Activated naive CD8-positive, alpha-beta T cell (primary cell): ENCODE results near the gene SCAPER.

Experiments used
- H3K27ac Mint-ChIP-seq: one replicate; pipeline ENCODE4 v1.8.0; 2021; ENCODE audit warnings: mixed read lengths
- H3K27me3 Mint-ChIP-seq: one replicate; pipeline ENCODE4 v1.8.0; 2021; ENCODE audit warnings: mixed read lengths
- H3K36me3 Mint-ChIP-seq: one replicate; pipeline ENCODE4 v1.8.0; 2021; ENCODE audit warnings: mixed read lengths
- H3K4me1 Mint-ChIP-seq: one replicate; pipeline ENCODE4 v1.8.0; 2021; ENCODE audit warnings: low read depth, mixed read lengths
- H3K4me3 Mint-ChIP-seq: one replicate; pipeline ENCODE4 v1.8.0; 2021; ENCODE audit warnings: mild to moderate bottlenecking, mixed read lengths
- H3K9me3 Mint-ChIP-seq: one replicate; pipeline ENCODE4 v1.8.0; 2021; ENCODE audit warnings: low read depth, mixed read lengths

SCAPER gene

GRCh38 chr15:76354823-76355440 is 550.2 kb downstream of the SCAPER start:
- H3K27me3 Mint-ChIP-seq = no peaks in the 10 kb centered on the region
- no peak overlapping the region for H3K4me3 Mint-ChIP-seq
- H3K4me1 Mint-ChIP-seq = no peaks in the 10 kb centered on the region
- no peak overlapping the region for H3K27ac Mint-ChIP-seq
- no peaks in the 10 kb centered on the region for H3K9me3 Mint-ChIP-seq
- peaks cover 28% of the 10 kb centered on the region for H3K36me3 Mint-ChIP-seq

GRCh38 chr15:76353903-76354302 is 551.2 kb downstream of the SCAPER start:
- Mint-ChIP-seq H3K9me3 (no peaks in the 10 kb centered on the region), H3K27ac (no peak overlapping the region), H3K36me3 (peaks cover 31% of the 10 kb centered on the region), H3K27me3 (peaks cover 6% of the 10 kb centered on the region), H3K4me1 (no peaks in the 10 kb centered on the region), H3K4me3 (no peak overlapping the region)

GRCh38 chr15:76353023-76353577 is 552.0 kb downstream of the SCAPER start:
- peaks cover 10% of the 10 kb centered on the region for H3K27me3 Mint-ChIP-seq
- no peak overlapping the region for H3K4me3 Mint-ChIP-seq
- no peaks in the 10 kb centered on the region for H3K9me3 Mint-ChIP-seq
- H3K27ac Mint-ChIP-seq = no peak overlapping the region
- H3K36me3 Mint-ChIP-seq = peaks cover 36% of the 10 kb centered on the region
- no peaks in the 10 kb centered on the region for H3K4me1 Mint-ChIP-seq

GRCh38 chr15:76349301-76350070 is 555.7 kb downstream of the SCAPER start:
- Mint-ChIP-seq H3K27me3 (peaks cover 26% of the 10 kb centered on the region), H3K4me1 (peaks cover 11% of the 10 kb centered on the region)

GRCh38 chr15:76347482-76348055 is 557.6 kb downstream of the SCAPER start:
- H3K36me3 Mint-ChIP-seq = peaks cover 24% of the 10 kb centered on the region
- H3K9me3 Mint-ChIP-seq = no peaks in the 10 kb centered on the region
- H3K4me1 Mint-ChIP-seq = peaks cover 11% of the 10 kb centered on the region
- H3K27me3 Mint-ChIP-seq = peaks cover 35% of the 10 kb centered on the region
- no peak overlapping the region for H3K27ac Mint-ChIP-seq
- H3K4me3 Mint-ChIP-seq = peak overlapping the region; percentile 51

More at GRCh38 chr15:76349301-76350070, 555.7 kb downstream of the SCAPER start:
- no peaks in the 10 kb centered on the region for H3K9me3 Mint-ChIP-seq
- H3K4me3 Mint-ChIP-seq = no peak overlapping the region
- H3K36me3 Mint-ChIP-seq = peaks cover 27% of the 10 kb centered on the region
- no peak overlapping the region for H3K27ac Mint-ChIP-seq

GRCh38 chr15:76346669-76347481 is 558.3 kb downstream of the SCAPER start:
- Mint-ChIP-seq H3K9me3 (no peaks in the 10 kb centered on the region), H3K27ac (no peak overlapping the region), H3K36me3 (peaks cover 24% of the 10 kb centered on the region), H3K4me1 (peaks cover 15% of the 10 kb centered on the region), H3K27me3 (peaks cover 35% of the 10 kb centered on the region), H3K4me3 (peak overlapping the region; percentile 67)

- H3K4me3 Mint-ChIP-seq = peak overlapping the region; percentile 82
- peaks cover 38% of the 10 kb centered on the region for H3K27me3 Mint-ChIP-seq
- peaks cover 22% of the 10 kb centered on the region for H3K36me3 Mint-ChIP-seq
- no peaks in the 10 kb centered on the region for H3K9me3 Mint-ChIP-seq
- no peak overlapping the region for H3K27ac Mint-ChIP-seq
- H3K4me1 Mint-ChIP-seq = peaks cover 21% of the 10 kb centered on the region
Observed at GRCh38 chr15:76345880-76346668, 559.1 kb downstream of the SCAPER start.

GRCh38 chr15:76345583-76345879 is 559.6 kb downstream of the SCAPER start:
- peaks cover 38% of the 10 kb centered on the region for H3K27me3 Mint-ChIP-seq
- H3K4me1 Mint-ChIP-seq = peaks cover 25% of the 10 kb centered on the region
- H3K4me3 Mint-ChIP-seq = peak overlapping the region; percentile 82
- no peaks in the 10 kb centered on the region for H3K9me3 Mint-ChIP-seq
- H3K36me3 Mint-ChIP-seq = peaks cover 20% of the 10 kb centered on the region
- H3K27ac Mint-ChIP-seq = no peak overlapping the region

GRCh38 chr15:76344893-76345582 is 560.1 kb downstream of the SCAPER start:
- Mint-ChIP-seq H3K36me3 (peaks cover 16% of the 10 kb centered on the region), H3K4me3 (peak overlapping the region; percentile 82), H3K27me3 (peaks cover 41% of the 10 kb centered on the region), H3K9me3 (no peaks in the 10 kb centered on the region), H3K27ac (no peak overlapping the region), H3K4me1 (peaks cover 28% of the 10 kb centered on the region)

- Mint-ChIP-seq H3K36me3 (peaks cover 9% of the 10 kb centered on the region), H3K9me3 (no peaks in the 10 kb centered on the region), H3K27ac (no peak overlapping the region), H3K27me3 (peaks cover 43% of the 10 kb centered on the region), H3K4me3 (peak overlapping the region; percentile 20), H3K4me1 (peaks cover 40% of the 10 kb centered on the region)
Observed at GRCh38 chr15:76343313-76343996, 561.7 kb downstream of the SCAPER start.

GRCh38 chr15:76342382-76343201 is 562.5 kb downstream of the SCAPER start:
- peak overlapping the region; percentile 73 for H3K4me3 Mint-ChIP-seq
- no peaks in the 10 kb centered on the region for H3K9me3 Mint-ChIP-seq
- H3K27me3 Mint-ChIP-seq = peaks cover 37% of the 10 kb centered on the region
- peaks cover 39% of the 10 kb centered on the region for H3K4me1 Mint-ChIP-seq
- no peak overlapping the region for H3K27ac Mint-ChIP-seq
- peaks cover under 1% of the 10 kb centered on the region for H3K36me3 Mint-ChIP-seq

GRCh38 chr15:76342058-76342381 is 563.1 kb downstream of the SCAPER start:
- peak overlapping the region; percentile 73 for H3K4me3 Mint-ChIP-seq
- no peaks in the 10 kb centered on the region for H3K36me3 Mint-ChIP-seq
- H3K4me1 Mint-ChIP-seq = peaks cover 42% of the 10 kb centered on the region
- peaks cover 41% of the 10 kb centered on the region for H3K27me3 Mint-ChIP-seq
- H3K27ac Mint-ChIP-seq = no peak overlapping the region
- no peaks in the 10 kb centered on the region for H3K9me3 Mint-ChIP-seq
